ENCODE data around the gene TSPAN9.

Gene TSPAN9

DNA sequence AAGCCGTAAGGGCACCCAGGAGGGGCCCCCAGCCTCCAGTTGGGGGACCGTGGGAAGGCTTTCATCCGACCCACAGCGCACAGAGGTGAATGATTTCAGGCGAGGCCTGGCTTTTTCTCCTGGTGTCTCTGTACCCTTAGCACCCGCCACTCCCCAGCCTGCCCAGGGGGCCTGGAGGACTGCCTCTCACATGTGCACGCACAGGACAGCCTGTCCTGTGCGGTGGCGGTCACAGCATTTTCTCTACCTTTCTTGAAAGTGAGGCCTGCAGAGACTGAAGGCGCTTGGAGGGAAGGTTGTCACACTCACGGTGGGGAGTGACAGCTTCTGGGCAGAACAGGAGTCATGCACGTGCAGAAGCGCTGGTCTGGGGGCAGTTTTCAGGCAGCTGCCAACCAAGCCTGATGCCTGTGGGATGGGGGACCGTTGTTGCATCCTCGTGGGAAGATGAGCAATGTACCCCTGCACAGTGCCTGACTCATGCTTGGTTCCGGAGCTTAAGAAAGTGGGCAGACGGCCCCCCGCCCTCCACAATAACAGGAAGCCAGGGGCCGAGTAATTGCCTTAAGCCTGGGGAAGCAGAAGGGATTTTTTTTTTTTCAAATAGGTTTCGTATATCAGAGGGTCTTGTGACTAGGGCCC is 148.1 kb downstream of the TSPAN9 start:
- DNase-seq (ENCODE audit: low read depth): no peak

DNA sequence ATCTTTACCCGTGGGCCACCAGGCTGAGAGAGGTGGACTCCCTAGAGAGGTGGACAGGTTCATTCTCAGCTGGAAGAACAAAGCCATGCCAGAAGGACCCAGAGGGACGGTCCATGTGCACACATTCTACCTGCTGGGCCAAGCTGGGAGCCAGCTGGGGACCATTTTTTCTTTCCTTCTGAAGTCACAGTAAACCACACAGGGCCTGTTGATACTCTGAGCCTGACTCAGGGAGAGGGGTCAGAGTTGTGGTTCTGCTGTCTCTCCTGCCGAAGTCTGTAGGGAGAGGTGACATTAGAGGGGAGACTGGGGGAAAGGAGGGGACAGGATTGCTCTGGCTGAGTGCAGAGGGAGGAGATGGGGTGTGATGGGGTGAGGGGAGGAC is 148.6 kb downstream of the TSPAN9 start:
- DNase-seq (ENCODE audit: low read depth): no peak

DNA sequence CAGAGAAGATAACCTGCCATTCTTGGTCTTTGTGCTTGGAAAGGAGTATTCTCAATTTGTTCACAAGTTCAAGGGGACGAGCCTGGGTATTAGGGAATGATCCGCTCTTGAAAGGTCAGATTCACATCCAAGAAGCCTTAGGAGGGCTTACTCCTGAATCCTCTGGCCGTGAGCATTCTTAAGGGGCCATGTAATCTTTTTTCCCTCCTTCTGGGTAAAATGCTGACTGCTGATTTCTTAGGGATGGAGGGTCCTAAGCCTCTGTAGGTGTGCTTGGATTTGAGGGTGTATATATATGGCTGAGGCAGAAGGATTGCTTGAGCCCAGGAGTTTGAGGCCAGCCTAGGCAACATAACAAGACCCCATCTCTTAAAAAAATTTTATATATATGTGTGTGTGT is 149.1 kb downstream of the TSPAN9 start:
- DNase-seq (ENCODE audit: low read depth): no peak

DNA sequence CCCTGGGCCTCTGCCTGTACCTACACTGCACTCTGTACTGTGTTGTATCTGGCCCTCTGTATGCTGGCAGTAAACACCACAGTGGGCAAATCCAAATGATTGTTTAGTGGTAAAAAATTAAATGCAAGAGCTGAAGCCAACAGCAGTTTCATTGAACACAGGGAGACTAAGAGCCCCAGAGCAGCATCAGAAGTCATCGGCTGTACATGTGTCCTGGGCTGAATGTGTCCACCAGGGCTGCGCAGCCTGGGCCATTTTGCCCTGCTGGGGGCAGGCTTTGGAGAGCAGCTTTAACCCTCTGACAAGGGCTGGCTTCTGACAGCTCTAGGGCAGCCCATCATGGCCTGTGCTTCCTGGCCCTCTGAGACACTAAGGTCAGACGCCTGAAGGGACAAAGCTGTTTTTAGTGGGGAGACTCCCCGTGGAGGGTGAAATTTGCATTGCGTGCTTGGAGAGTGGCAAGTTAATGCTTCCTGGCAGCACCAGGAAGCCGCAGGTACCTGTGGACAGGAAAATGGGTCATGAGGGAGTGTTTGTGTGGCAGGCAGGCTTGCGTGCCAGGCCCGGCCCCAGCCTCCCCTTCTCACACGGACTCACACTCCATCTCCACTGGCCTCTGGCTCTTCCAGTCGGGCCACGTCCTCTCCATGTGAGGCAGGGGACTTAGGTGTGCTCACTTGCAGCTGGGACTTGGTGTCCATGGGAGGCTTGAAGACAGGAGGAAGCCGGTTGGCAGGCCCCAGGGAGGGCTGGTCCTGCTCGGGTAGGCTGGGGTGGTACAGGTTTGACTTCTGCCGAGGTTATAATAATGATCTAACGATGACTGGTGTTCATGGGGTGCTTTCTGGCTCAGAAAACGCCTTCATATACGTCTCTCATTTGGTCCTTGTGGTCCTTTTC is 150.1 kb downstream of the TSPAN9 start:
- DNase-seq (ENCODE audit: low read depth): no peak

DNA sequence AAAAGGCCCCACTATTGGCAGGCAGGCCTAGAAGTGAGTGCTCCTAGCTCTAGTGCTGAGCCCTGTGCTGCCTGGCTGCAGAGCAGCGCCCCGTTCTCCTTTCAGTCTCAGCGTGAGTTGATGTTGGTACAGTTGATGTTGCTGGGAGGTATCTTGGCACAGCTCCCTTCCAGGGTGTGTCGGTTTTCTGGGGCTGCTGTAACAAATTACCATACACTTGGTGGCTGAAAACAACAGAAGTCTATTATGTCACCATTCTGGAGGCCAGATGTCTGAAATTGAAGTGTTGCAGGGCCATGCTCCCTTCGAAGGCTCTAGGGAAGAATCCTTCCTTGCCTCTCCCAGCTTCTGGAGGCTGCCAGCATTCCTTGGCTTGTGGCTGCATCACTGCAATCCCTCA is 151.4 kb downstream of the TSPAN9 start:
- peak; percentile 29 for DNase-seq (ENCODE audit: low read depth)

DNA sequence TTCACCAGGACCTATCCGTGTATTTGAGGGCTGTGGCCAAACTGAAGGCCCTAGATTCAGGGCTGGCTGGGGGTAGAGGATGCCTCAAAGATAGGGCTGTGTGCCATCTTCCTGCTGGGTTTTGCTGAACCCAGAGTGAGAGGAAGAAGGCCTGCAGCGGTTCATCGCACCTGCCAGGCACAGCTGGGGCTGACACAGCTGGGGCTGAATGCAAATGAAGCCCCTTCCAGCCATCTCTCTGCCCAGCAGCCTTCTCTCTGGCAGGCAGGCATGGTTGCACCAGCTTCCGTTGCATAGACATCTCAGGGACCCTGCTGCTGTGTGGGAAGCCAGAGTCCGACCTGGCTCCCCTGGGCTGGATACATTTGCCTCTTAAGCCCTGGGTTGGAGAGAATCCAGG is 152.4 kb downstream of the TSPAN9 start:
- no peak for DNase-seq (ENCODE audit: low read depth)

DNA sequence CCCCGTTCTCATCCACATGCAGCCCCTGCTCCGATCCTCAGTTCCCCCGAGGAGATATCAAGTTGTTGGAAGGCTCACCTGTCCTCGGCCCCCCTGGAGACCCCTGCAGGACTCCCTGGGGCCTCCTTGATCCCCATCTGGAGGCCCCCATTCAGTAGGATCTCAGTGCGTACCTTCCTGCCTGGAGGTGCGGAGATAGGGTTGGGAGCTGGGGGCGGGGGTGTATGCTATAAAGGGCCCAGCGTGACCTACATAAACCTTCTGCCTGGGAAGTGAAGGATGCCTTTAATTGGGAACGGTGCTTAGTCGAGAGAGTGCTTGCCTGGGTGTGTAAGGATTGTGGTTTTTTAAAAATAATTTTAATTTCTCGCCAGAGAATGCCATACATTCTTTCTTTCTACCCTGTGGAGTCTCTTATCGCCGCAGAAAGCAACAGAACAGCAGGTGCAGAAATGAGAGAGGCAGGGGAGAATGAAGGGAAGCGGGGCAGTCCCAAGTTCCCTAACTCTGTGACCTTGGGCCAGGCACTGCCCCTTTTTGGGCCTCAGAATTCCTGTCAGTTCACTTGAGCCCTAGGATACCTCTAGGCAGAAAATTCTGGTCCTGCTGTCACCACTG is 153.7 kb downstream of the TSPAN9 start:
- DNase-seq (ENCODE audit: low read depth): no peak

DNA sequence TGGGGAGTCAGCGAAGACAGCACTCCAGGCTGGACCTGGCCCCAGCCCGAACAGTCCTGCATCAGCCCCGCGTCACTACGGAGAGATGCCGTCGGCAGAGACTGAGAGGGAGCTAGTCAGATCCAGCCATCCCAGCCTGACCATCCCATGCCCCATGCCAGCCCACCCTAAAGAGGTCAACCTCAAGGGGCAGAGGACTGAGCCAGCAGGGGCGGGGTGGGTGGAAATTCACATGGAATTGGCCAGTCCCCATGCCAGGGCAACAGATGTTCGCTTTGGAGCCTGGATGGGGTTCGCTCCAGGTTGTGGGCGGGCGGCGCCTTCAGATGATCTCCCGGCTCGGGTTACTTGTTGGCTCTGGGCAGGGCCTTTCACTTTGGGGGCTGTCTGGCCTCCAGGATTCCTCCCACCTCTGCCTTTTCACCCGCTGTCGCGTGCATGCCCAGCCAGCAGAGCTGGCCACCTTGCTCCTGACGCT is 154.3 kb downstream of the TSPAN9 start:
- DNase-seq (ENCODE audit: low read depth): peak; percentile 18

DNA sequence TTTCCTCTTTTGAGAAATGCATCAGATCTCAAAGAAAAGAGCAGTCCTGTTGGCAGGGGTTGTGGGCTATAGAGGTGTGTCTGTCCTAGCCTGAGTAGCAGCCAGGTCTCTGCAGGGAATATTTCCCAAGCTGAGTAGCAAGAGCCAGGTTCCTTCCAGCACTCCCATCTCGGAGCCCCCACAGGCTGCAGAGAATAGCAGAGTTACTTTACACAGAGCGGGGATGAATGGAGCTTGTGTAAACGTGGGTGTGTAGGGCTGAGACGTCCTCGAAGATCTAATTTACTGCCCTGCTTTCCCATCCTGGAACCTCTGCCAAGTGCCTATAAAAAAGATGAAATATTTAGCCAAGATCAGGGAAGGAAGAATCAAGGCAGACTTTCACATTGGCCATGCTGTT is 156.6 kb downstream of the TSPAN9 start:
- DNase-seq (ENCODE audit: low read depth): no peak

DNA sequence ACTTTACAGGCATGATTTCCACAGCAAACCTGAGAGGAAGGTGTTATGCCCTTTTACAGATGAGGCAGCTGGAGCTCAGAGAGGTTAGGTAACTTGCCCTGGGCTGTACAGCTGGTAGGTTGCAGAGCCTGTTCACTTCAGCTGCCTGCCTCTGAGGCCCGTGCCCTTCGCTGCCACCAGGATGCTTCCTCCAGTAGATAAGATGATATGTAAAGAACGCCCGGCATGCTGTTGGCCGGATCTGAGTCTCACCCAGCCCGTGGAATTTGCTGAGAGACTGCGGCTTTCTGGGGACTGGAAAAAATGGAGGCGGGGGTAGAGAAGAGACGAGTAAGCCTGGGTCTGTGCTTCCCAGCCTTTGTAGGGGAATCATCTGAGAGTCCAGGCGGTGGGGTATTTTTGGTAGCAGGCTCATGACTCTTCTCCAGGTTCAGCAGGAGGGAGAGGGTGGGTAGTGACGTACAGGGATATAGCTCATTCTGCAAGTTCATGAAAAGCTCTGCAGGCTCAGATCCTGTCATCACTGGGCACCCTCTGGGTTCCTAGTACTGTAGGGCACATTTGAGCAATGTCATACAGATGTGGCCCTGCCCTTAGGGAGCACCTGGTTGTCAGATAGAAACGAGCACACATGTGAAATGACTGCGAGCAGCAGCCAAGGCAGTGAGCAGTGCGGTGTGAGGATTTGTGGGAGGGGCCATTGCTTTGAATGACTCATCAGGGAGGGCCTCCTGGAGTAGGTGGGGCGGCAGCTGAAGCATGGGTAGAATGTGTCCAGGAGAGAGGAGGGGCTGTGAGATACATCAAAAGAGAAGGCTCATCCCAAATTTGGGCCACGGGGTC is 159.4 kb downstream of the TSPAN9 start:
- DNase-seq (ENCODE audit: low read depth): no peak

DNA sequence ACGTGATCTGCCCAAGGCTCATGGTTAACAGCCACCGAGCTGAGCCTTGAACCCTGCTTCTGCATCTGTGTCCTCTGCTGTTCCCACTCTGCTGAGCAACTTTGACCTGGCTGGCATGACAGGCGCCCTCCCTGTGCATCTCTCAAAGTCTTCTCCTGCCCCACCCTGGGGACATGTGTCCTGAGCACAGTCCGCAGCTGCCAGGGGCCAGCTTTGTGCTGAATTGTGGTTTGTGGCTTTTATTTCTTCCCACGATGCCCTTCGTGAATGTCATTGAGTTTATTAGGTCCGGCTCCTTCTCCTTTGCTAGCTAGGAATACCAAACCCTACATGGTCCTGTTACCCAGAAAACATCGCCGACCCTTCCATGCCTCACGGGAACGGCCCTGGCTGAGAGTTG is 161.0 kb downstream of the TSPAN9 start:
- DNase-seq (ENCODE audit: low read depth): no peak

DNA sequence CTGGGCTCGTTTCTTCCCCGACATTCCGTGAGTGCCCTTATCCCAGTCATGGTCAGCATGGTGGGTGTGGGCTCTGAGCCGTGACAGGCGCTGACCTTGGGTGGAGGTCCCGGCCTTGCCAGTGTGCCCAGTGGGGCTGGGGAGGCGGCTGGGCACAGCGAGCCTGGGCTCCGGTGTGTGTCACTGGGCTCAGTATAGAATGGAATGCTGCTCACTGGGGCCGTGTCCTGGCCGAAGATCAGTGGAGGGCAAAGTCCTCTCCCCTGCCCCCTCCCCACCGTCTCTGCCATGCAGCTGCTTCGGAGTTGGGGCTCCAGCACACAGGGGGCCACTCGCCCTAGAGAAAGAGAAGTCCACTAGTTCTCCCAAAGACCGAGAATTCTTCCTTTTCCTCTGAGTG is 164.4 kb downstream of the TSPAN9 start:
- DNase-seq (ENCODE audit: low read depth): no peak

DNA sequence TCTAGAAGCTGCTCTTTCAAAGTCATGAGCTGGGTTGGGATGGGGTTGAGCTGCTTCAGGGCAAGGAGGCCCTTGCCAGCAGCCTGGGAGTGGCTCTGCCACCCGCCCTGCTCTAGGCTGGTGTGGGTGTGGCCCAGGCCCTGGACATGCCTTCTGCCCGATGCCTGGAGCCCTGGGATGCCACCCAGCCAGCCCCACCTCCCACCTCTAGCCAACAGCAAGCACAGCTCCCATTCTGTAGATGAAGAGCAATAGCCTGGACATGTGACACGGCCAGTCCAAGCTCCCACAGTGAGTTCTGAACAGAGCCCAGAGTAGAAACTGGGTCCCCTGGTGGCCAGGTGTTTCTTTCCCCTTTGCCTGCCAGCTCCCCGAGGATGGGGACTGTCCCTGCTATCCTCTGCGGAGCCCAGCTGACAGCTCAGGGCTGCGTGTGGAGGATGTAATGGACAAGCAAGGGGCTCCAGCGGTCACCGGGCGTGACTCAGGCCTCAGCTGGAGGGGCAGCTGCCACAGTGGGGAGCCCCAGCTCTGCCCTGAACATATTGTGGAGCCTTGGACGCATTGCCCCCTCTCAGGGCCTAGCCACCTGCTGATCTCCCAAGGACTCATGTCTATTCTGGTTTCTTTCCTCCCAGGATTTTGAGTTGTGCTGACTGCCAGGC is 165.2 kb downstream of the TSPAN9 start:
- no peak for DNase-seq (ENCODE audit: low read depth)

DNA sequence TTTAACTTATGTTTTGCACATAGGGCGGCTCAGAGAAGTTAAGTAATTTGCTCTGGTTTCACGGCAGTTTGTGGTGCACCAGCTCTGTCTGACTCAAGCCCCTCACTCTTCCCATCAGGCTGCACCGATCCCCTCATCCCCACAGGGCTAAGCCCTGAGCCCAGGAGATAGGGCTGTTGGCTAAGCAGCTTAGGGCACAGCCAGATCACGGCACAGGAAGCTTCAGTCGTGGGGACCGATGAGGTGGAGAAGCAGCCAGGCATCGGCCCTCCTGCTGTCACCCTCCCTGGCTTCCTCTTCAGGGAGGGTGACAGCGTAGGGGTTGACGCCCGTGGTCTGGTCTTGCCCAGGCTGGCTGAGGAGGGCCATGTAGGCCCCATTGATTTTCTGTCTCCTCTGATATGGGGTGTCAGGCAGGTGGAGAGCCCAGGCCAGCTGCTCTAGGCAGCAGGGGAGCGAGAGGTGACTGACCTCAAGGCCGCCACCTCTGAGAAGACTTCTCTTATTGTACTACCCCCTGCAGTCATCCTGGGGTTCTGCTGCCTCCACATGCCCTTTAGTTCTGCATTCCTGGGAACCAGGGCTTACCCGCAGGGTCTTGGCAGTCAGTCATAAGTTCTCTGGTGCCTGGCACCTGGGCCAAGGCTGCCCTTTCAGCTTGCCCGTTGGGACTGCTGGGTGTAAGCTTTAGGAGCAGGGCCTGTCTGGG is 166.4 kb downstream of the TSPAN9 start:
- no peak for DNase-seq (ENCODE audit: low read depth)

DNA sequence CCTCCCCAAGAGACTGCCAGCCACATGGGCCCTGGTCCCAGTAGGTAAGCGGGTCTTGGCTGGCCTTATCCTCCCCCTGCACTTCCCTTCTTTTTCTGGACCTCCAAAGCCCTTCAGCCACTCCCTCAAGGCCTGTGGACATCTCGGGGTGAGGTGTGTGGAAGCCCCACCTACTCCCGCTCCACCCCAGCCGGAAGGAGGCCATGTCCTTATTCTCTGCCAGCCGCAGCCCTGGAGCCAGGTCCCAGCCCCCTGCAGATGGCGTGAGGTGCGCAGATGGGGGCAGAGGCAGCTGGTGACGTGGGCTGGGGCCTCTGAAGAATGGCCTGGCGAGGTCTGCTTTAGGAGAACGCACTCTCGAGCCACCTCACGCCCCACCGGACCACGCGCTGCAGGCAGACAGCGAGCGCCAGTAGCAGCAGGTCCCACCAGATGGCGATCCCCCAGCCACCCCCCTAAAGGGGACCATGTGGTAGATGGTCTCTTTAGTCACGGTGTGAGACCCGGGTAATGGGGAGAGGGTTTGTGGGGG is 167.1 kb downstream of the TSPAN9 start:
- DNase-seq (ENCODE audit: low read depth): no peak

DNA sequence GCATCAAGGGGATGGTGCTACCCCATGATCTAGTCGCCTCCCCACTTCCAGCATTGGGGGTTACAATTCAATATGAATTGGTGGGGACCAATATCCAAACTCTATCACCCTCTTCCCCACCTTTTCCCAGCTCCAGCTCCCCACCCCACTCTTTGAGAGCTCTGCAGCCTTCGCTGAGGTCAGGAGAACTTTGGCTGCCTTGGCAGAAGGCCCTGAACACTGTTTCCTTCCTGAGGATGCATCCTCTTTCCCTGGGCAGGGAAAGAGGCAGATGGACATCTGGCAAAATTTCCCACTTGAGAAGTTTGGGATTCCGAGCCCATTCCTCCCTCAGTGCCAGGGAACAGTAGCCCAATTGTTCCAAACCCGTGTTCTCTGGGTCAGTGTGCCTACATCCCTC is 169.1 kb downstream of the TSPAN9 start:
- DNase-seq (ENCODE audit: low read depth): no peak

DNA sequence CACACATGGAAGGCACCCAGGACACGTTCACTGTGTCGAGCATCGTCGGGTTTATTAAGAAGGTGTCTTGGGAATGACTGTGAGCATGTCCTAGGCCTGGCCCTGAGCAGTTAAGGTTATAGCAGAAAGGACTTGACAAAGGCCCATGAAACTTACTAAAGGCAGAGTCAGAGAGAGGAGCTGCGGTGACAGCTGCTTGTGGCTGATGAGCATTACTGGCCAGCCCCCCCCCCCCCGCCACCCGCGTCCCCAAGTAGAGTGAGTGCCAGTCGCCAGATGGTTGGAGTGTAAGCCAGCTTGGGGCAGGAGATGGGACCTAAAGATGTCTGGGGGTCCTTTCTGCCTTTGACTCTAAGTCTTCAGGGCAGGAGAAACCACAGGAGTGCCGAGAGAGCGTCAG is 169.9 kb downstream of the TSPAN9 start:
- no peak for DNase-seq (ENCODE audit: low read depth)

DNA sequence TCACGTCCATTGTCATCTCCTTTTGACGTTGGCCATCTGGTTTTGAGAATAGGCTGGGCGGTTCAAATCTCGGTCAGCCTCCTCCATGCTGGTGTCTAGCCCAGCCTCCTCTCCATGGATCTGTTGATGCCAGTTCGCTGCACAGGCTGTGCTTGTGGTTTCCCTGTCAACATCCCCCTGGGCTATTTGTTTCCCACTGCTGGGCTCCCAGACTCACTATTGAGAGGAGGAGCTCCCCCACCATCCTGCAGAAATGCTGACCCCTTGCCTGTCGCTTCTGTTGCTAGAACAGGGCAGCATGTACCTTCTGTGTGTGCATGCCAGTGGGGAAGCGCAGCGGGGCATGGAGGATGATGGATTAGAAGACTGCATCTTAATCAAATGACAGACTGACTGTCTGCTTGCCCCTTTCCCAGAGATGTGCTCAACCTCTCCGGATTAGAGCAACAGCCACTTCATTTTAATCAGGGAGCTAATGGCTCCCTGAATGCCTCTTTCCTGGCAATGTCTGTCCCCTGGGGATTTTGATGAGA is 170.5 kb downstream of the TSPAN9 start:
- DNase-seq (ENCODE audit: low read depth): no peak

DNA sequence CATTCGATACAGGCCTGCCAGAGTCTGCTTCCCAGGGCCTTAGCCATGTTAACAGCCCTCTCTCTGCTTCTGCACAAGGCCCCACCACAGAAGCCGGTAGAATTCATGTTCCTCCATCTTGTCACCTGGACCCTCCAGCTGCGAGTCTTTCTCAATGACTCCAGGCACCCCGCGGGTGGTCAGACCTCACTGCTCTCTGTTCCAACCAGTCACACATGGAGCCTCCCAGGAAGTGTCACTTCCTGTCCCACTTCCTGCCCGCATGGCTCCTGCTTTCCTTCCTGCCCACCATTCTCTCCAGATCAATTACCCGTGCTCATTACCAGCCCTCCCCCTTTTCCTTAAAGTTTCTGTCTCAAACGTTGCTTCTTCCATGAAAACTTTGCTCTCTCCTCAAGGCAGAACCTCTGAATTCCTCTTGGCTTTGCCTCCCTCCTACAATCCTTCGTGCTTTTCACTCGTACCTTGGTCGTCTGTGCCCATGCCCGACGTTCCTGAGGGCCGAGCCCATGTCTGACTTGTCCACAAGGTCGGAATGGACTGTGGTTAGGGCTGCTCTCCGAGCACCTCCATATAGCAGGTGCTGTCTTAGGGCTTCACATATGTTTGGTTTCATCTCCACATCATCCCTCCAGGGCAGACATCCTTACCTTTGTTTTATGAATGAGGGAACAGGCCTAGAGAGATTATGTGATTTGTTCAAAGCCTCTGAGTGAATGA is 172.1 kb downstream of the TSPAN9 start:
- DNase-seq (ENCODE audit: low read depth): no peak

DNA sequence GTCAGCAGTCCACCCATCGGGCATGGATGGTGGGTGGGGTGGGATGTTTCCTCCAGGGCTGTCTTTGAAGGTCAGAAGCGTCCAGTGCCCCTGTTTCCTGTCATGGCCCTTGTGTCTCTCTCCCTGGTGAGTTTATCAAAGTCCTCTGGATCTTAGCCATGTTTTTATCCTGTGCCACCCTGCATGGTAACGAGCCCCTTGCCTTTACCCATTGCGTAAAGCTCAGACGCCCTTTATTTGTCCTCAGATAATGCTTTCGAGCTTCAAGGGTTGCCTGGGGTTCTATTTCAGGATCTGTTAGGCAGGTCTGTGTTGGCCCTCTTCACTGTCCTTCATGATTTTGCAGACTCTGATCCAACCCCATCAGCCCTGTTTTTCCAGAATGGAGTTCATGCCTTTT is 172.9 kb downstream of the TSPAN9 start:
- no peak for DNase-seq (ENCODE audit: low read depth)
